GM23338 (cell line): ENCODE data around the gene SRA1. TPM values are rescaled to one million over a fixed set of nuclear protein-coding genes. Genes with fewer than 3 reads are reported as not detected.
A peak's percentile ranks its signal among the peaks of the same experiment; 100 is the strongest.

Experiments
- ATAC-seq: fragments of 200-7000 bp; cut with Tn5 transposase; 3 replicates; pipeline ENCODE4 v1.9.1; 2020
- DNase-seq: peaks from one replicate; pipeline ENCODE4 v3.0.0-alpha.2; 2015; ENCODE audit warnings: low spot score
- H2AFZ ChIP-seq: fragments of 200-600 bp; sonication (generic); 2 replicates; pipeline ENCODE4 v1.8.0; 2016; ENCODE audit warnings: antibody characterized with exemption, mild to moderate bottlenecking, moderate library complexity
- H3F3A ChIP-seq: fragments of 200-600 bp; sonication (generic); replicated peaks from 2 replicates; pipeline ENCODE4 v1.8.0; 2017; ENCODE audit warnings: antibody characterized with exemption, mixed run types, low read depth
- H3K27ac ChIP-seq: fragments of 200-600 bp; sonication (generic); 2 replicates; pipeline ENCODE4 v1.6.1; 2016; ENCODE audit warnings: low read depth
- H3K27me3 ChIP-seq: fragments of 200-600 bp; sonication (generic); 2 replicates; pipeline ENCODE4 v1.8.0; 2016; ENCODE audit warnings: mild to moderate bottlenecking, mixed run types, moderate library complexity; ENCODE audit not compliant: insufficient read depth
- H3K36me3 ChIP-seq: fragments of 200-600 bp; sonication (generic); 2 replicates; pipeline ENCODE4 v1.8.0; 2016; ENCODE audit warnings: mild to moderate bottlenecking; ENCODE audit not compliant: insufficient read depth
- H3K4me1 ChIP-seq: fragments of 200-600 bp; sonication (generic); 2 replicates; pipeline ENCODE4 v1.8.0; 2016; ENCODE audit warnings: mild to moderate bottlenecking, moderate library complexity; ENCODE audit not compliant: insufficient read depth
- H3K4me2 ChIP-seq: fragments of 200-600 bp; sonication (generic); 2 replicates; pipeline ENCODE4 v1.7.1; 2017; ENCODE audit warnings: mixed run types
- H3K4me3 ChIP-seq: fragments of 200-600 bp; sonication (generic); 2 replicates; pipeline ENCODE4 v1.6.1; 2016; ENCODE audit warnings: mixed run types
- H3K79me2 ChIP-seq: fragments of 200-600 bp; sonication (generic); replicated peaks from 2 replicates; pipeline ENCODE4 v1.8.0; 2017; ENCODE audit warnings: mild to moderate bottlenecking; ENCODE audit not compliant: insufficient read depth
- H3K9me2 ChIP-seq: fragments of 200-600 bp; sonication (generic); 2 replicates; pipeline ENCODE4 v1.8.0; 2017; ENCODE audit not compliant: insufficient read depth
- H4K20me1 ChIP-seq: fragments of 200-600 bp; sonication (generic); replicated peaks from 2 replicates; pipeline ENCODE4 v1.8.0; 2017; ENCODE audit warnings: mild to moderate bottlenecking; ENCODE audit not compliant: insufficient read depth
- H3K27ac Mint-ChIP-seq: 2 replicates; pipeline ENCODE4 v1.8.0; 2020; ENCODE audit warnings: inconsistent platforms, mild to moderate bottlenecking, moderate library complexity, mixed read lengths
- H3K27me3 Mint-ChIP-seq: 3 replicates; pipeline ENCODE4 v1.8.0; 2022; ENCODE audit warnings: low read depth, mild to moderate bottlenecking, moderate library complexity, mixed read lengths, inconsistent platforms; ENCODE audit not compliant: insufficient read depth, poor library complexity
- H3K36me3 Mint-ChIP-seq: 3 replicates; pipeline ENCODE4 v1.8.0; 2021; ENCODE audit warnings: low read depth, mild to moderate bottlenecking, inconsistent platforms, moderate library complexity, mixed read lengths
- H3K4me1 Mint-ChIP-seq: 3 replicates; pipeline ENCODE4 v1.8.0; 2020; ENCODE audit warnings: mild to moderate bottlenecking, inconsistent platforms, mixed read lengths
- H3K4me3 Mint-ChIP-seq: 3 replicates; pipeline ENCODE4 v1.8.0; 2021; ENCODE audit warnings: moderate library complexity, mild to moderate bottlenecking, inconsistent platforms, mixed read lengths
- H3K9me3 Mint-ChIP-seq: 3 replicates; pipeline ENCODE4 v1.8.0; 2020; ENCODE audit warnings: moderate library complexity, mild to moderate bottlenecking, inconsistent platforms, mixed read lengths
- CREB1 ChIP-seq: fragments of 250-450 bp; sonication (Bioruptor Pico); IDR thresholded peaks from 2 replicates; pipeline ENCODE4 v1.5.0; 2020; ENCODE audit warnings: low read depth, mild to moderate bottlenecking, moderate library complexity
- EZH2 ChIP-seq: fragments of 200-600 bp; sonication (generic); IDR thresholded peaks from one replicate; pipeline ENCODE4 v1.8.0; 2017; ENCODE audit warnings: antibody characterized with exemption, mild to moderate bottlenecking, low read depth; ENCODE audit not compliant: unreplicated experiment
- EZH2phosphoT487 ChIP-seq: fragments of 200-600 bp; sonication (generic); IDR thresholded peaks from one replicate; pipeline ENCODE4 v1.8.1; 2018; ENCODE audit warnings: antibody characterized with exemption; ENCODE audit not compliant: unreplicated experiment
- JUNB ChIP-seq: IDR thresholded peaks from one replicate; pipeline ENCODE4 v1.6.1; 2016; ENCODE audit warnings: antibody characterized with exemption; ENCODE audit not compliant: unreplicated experiment
- NANOG ChIP-seq: IDR thresholded peaks from 2 replicates; pipeline ENCODE4 v1.6.1; 2016; ENCODE audit warnings: antibody characterized with exemption, borderline replicate concordance
- POLR2AphosphoS5 ChIP-seq: IDR thresholded peaks from 2 replicates; pipeline ENCODE4 v1.6.1; 2016; ENCODE audit warnings: antibody characterized with exemption, low read depth
- STAT1 ChIP-seq: IDR thresholded peaks from one replicate; pipeline ENCODE4 v1.6.1; 2016; ENCODE audit warnings: antibody characterized with exemption; ENCODE audit not compliant: unreplicated experiment
- ZNF114 ChIP-seq: fragments of 250-450 bp; sonication (Bioruptor Pico); IDR thresholded peaks from 2 replicates; pipeline ENCODE4 v1.5.0; 2020; ENCODE audit warnings: mild to moderate bottlenecking, moderate library complexity
- ZNF331 ChIP-seq: fragments of 250-450 bp; sonication (Bioruptor Pico); IDR thresholded peaks from 2 replicates; pipeline ENCODE4 v1.5.0; 2020; ENCODE audit warnings: low read depth, mild to moderate bottlenecking, moderate library complexity
- polyA plus RNA-seq: library from polyadenylated mRNA; unstranded; fragments of >200 nt; fragmentation: Nextera tagmentation; extraction: Ambion mirVana; gene quantifications from 2 replicates; pipeline ENCODE4 v1.2.1, GENCODE V29; 2016
- total RNA-seq: library from RNA; depleted of rRNA; stranded (reverse); fragments of >200 nt; shearing (Covaris generic); gene quantifications from 2 replicates; pipeline ENCODE4 v1.2.3, GENCODE V29; 2014
- TF ChIP-seq, protein P1 (sequence below), 2 experiments: fragments of 200-600 bp in 1 of 2; sonication (generic) in 1 of 2; conservative IDR thresholded peaks; 2 replicates each; pipeline versions ENCODE4 v1.5.1 to v1.6.1; 2016 to 2017; ENCODE audit warnings: antibody characterized with exemption in 2 of 2, low read depth in 2 of 2, mild to moderate bottlenecking in 2 of 2, moderate library complexity in 1 of 2
- TF ChIP-seq, protein P2 (sequence below): IDR thresholded peaks from one replicate; pipeline ENCODE4 v1.6.1; 2018; ENCODE audit warnings: antibody characterized with exemption; ENCODE audit not compliant: unreplicated experiment
- TF ChIP-seq, protein P3 (sequence below): IDR thresholded peaks from 2 replicates; pipeline ENCODE4 v1.6.1; 2016; ENCODE audit warnings: antibody characterized with exemption
- TF ChIP-seq, protein P4 (sequence below): fragments of 250-450 bp; sonication (Bioruptor Pico); IDR thresholded peaks from 2 replicates; pipeline ENCODE4 v1.5.0; 2020; ENCODE audit warnings: mild to moderate bottlenecking, moderate library complexity

SRA1 gene
- total and polyA plus RNA-seq, 2 experiments from 2014 or later = 38.4 to 74.7 TPM

DNA sequence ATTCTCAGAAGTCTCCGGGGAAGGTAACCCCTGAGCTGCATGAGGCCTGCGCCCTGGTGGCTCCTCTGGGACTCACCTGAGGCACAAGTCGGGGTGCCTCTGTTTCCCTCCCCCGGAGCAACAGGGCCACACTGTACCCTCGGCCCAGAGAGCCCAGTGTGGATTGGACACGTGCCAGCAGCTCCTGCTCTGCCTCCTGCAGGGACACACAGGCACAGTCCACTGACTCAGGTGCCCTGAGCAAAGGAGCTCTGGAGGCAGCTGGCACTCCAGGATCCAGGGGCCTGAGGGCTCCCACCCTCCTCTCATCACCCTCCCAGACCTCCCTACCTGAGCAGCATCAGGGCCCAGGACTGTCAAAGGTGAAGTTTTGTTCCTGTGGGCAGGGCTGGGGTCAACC, 36.9 kb upstream of the SRA1 start:
- no peak overlapping the region for H3K27ac Mint-ChIP-seq
- Histone ChIP-seq H3K4me1 (no peaks in the 10 kb centered on the region), H2AFZ (peak overlapping the region; percentile 72), H3K27ac (no peak overlapping the region), H4K20me1 (no peaks in the 10 kb centered on the region), H3F3A (no peaks in the 10 kb centered on the region), H3K79me2 (no peaks in the 10 kb centered on the region), H3K27me3 (no peaks in the 10 kb centered on the region), H3K36me3 (no peaks in the 10 kb centered on the region), H3K4me3 (no peak overlapping the region), H3K4me2 (no peak overlapping the region), H3K9me2 (no peaks in the 10 kb centered on the region)
- no peaks in the 10 kb centered on the region for H3K36me3 Mint-ChIP-seq
- no peaks in the 10 kb centered on the region for H3K4me1 Mint-ChIP-seq
- no peak for DNase-seq
- peak; percentile 21; the same call in 2 of the 3 replicates for ATAC-seq
- peaks cover 2% of the 10 kb centered on the region for H3K27me3 Mint-ChIP-seq
- H3K9me3 Mint-ChIP-seq = peaks cover 6% of the 10 kb centered on the region; the same call in 1 of the 3 replicates
- no peak overlapping the region for H3K4me3 Mint-ChIP-seq
- TF ChIP-seq JUNB (no peak), EZH2phosphoT487 (no peak), CREB1 (no peak), ZNF114 (CRISPR knock-in tag) (no peak), POLR2AphosphoS5 (no peak), ZNF331 (CRISPR knock-in tag) (no peak), EZH2 (no peak), NANOG (no peak), STAT1 (no peak)
- TF ChIP-seq, protein P1, sequence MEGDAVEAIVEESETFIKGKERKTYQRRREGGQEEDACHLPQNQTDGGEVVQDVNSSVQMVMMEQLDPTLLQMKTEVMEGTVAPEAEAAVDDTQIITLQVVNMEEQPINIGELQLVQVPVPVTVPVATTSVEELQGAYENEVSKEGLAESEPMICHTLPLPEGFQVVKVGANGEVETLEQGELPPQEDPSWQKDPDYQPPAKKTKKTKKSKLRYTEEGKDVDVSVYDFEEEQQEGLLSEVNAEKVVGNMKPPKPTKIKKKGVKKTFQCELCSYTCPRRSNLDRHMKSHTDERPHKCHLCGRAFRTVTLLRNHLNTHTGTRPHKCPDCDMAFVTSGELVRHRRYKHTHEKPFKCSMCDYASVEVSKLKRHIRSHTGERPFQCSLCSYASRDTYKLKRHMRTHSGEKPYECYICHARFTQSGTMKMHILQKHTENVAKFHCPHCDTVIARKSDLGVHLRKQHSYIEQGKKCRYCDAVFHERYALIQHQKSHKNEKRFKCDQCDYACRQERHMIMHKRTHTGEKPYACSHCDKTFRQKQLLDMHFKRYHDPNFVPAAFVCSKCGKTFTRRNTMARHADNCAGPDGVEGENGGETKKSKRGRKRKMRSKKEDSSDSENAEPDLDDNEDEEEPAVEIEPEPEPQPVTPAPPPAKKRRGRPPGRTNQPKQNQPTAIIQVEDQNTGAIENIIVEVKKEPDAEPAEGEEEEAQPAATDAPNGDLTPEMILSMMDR (conservative IDR thresholded peaks at IDR 0.05; ENCODE audit: low read depth in 2 of 2) = no peak
- TF ChIP-seq, protein P2, sequence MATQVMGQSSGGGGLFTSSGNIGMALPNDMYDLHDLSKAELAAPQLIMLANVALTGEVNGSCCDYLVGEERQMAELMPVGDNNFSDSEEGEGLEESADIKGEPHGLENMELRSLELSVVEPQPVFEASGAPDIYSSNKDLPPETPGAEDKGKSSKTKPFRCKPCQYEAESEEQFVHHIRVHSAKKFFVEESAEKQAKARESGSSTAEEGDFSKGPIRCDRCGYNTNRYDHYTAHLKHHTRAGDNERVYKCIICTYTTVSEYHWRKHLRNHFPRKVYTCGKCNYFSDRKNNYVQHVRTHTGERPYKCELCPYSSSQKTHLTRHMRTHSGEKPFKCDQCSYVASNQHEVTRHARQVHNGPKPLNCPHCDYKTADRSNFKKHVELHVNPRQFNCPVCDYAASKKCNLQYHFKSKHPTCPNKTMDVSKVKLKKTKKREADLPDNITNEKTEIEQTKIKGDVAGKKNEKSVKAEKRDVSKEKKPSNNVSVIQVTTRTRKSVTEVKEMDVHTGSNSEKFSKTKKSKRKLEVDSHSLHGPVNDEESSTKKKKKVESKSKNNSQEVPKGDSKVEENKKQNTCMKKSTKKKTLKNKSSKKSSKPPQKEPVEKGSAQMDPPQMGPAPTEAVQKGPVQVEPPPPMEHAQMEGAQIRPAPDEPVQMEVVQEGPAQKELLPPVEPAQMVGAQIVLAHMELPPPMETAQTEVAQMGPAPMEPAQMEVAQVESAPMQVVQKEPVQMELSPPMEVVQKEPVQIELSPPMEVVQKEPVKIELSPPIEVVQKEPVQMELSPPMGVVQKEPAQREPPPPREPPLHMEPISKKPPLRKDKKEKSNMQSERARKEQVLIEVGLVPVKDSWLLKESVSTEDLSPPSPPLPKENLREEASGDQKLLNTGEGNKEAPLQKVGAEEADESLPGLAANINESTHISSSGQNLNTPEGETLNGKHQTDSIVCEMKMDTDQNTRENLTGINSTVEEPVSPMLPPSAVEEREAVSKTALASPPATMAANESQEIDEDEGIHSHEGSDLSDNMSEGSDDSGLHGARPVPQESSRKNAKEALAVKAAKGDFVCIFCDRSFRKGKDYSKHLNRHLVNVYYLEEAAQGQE = no peak
- TF ChIP-seq, protein P3, sequence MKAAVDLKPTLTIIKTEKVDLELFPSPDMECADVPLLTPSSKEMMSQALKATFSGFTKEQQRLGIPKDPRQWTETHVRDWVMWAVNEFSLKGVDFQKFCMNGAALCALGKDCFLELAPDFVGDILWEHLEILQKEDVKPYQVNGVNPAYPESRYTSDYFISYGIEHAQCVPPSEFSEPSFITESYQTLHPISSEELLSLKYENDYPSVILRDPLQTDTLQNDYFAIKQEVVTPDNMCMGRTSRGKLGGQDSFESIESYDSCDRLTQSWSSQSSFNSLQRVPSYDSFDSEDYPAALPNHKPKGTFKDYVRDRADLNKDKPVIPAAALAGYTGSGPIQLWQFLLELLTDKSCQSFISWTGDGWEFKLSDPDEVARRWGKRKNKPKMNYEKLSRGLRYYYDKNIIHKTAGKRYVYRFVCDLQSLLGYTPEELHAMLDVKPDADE = no peak
- TF ChIP-seq, protein P4, sequence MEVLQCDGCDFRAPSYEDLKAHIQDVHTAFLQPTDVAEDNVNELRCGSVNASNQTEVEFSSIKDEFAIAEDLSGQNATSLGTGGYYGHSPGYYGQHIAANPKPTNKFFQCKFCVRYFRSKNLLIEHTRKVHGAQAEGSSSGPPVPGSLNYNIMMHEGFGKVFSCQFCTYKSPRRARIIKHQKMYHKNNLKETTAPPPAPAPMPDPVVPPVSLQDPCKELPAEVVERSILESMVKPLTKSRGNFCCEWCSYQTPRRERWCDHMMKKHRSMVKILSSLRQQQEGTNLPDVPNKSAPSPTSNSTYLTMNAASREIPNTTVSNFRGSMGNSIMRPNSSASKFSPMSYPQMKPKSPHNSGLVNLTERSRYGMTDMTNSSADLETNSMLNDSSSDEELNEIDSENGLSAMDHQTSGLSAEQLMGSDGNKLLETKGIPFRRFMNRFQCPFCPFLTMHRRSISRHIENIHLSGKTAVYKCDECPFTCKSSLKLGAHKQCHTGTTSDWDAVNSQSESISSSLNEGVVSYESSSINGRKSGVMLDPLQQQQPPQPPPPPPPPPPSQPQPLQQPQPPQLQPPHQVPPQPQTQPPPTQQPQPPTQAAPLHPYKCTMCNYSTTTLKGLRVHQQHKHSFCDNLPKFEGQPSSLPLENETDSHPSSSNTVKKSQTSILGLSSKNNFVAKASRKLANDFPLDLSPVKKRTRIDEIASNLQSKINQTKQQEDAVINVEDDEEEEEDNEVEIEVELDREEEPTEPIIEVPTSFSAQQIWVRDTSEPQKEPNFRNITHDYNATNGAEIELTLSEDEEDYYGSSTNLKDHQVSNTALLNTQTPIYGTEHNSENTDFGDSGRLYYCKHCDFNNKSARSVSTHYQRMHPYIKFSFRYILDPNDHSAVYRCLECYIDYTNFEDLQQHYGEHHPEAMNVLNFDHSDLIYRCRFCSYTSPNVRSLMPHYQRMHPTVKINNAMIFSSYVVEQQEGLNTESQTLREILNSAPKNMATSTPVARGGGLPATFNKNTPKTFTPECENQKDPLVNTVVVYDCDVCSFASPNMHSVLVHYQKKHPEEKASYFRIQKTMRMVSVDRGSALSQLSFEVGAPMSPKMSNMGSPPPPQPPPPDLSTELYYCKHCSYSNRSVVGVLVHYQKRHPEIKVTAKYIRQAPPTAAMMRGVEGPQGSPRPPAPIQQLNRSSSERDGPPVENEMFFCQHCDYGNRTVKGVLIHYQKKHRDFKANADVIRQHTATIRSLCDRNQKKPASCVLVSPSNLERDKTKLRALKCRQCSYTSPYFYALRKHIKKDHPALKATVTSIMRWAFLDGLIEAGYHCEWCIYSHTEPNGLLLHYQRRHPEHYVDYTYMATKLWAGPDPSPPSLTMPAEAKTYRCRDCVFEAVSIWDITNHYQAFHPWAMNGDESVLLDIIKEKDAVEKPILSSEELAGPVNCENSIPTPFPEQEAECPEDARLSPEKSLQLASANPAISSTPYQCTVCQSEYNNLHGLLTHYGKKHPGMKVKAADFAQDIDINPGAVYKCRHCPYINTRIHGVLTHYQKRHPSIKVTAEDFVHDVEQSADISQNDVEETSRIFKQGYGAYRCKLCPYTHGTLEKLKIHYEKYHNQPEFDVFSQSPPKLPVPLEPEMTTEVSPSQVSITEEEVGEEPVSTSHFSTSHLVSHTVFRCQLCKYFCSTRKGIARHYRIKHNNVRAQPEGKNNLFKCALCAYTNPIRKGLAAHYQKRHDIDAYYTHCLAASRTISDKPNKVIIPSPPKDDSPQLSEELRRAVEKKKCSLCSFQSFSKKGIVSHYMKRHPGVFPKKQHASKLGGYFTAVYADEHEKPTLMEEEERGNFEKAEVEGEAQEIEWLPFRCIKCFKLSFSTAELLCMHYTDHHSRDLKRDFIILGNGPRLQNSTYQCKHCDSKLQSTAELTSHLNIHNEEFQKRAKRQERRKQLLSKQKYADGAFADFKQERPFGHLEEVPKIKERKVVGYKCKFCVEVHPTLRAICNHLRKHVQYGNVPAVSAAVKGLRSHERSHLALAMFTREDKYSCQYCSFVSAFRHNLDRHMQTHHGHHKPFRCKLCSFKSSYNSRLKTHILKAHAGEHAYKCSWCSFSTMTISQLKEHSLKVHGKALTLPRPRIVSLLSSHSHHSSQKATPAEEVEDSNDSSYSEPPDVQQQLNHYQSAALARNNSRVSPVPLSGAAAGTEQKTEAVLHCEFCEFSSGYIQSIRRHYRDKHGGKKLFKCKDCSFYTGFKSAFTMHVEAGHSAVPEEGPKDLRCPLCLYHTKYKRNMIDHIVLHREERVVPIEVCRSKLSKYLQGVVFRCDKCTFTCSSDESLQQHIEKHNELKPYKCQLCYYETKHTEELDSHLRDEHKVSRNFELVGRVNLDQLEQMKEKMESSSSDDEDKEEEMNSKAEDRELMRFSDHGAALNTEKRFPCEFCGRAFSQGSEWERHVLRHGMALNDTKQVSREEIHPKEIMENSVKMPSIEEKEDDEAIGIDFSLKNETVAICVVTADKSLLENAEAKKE = no peak
